Erythroblast (primary cell): Measurements from ENCODE around the gene KCTD10.

Source experiments
- GATA1 ChIP-seq: IDR thresholded peaks from 2 replicates; pipeline ENCODE4 v1.6.1; 2011; ENCODE audit warnings: low read depth, mild to moderate bottlenecking, control low read depth, low read length, moderate library complexity
- POLR2A ChIP-seq: IDR thresholded peaks from 2 replicates; pipeline ENCODE4 v1.6.1; 2011; ENCODE audit warnings: mild to moderate bottlenecking, low read length

DNA sequence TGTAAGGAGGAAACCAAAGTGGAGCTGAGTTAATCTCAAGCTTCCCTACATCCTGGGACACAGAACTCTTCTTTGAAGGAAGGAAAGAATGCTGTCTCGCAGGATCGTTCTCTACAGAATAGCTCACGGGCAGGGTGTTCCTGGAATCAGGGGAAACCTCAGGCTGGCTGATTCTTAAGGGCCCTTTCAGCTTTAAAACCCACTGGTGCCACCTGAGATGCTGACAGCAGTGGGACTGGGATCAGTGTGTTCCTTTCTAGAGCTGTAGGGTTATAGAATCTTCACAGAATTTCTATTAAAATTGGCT, 48.1 kb upstream of the KCTD10 start:
- TF ChIP-seq POLR2A (no peak), GATA1 (no peak)
